GM12878 (cell line): ENCODE measurements around the gene TJP1.

Source experiments
- ATF2 ChIP-seq: IDR thresholded peaks from 2 replicates; pipeline ENCODE4 v1.6.1; 2012; ENCODE audit warnings: low read length, inconsistent platforms
- E2F8 ChIP-seq: fragments of 450-650 bp; IDR thresholded peaks from 2 replicates; pipeline ENCODE4 v1.6.1; 2018; ENCODE audit warnings: mild to moderate bottlenecking, low read depth, moderate library complexity; ENCODE audit not compliant: partially characterized antibody
- POLR2A ChIP-seq: IDR thresholded peaks from 2 replicates; pipeline ENCODE4 v1.6.1; 2011; ENCODE audit warnings: low read depth, mild to moderate bottlenecking, low read length
- SMC3 ChIP-seq: IDR thresholded peaks from 2 replicates; pipeline ENCODE4 v1.6.1; 2011; ENCODE audit warnings: low read length, improper control_type of control experiment, borderline replicate concordance
- SREBF1 ChIP-seq: IDR thresholded peaks from 2 replicates; pipeline ENCODE4 v1.6.1; 2012; ENCODE audit warnings: mild to moderate bottlenecking, low read length
- TBL1XR1 ChIP-seq: IDR thresholded peaks from 2 replicates; pipeline ENCODE4 v1.6.1; 2012; ENCODE audit warnings: low read depth, low read length, improper control_type of control experiment
- TCF12 ChIP-seq: IDR thresholded peaks from 2 replicates; pipeline ENCODE4 v1.6.1; 2011; ENCODE audit warnings: low read depth, mild to moderate bottlenecking, low read length

- TF ChIP-seq POLR2A (no peak), SMC3 (no peak), ATF2 (no peak), TCF12 (no peak), SREBF1 (no peak), E2F8 (no peak), TBL1XR1 (no peak)
Observed at GRCh38 chr15:29680465-29681165, 141.7 kb downstream of the TJP1 start.
